ENCODE data around the gene DHRS3. TPM values are rescaled to one million over a fixed set of nuclear protein-coding genes. Genes with fewer than 3 reads are reported as not detected.

DHRS3 gene
- total RNA-seq, 1 experiment from 2014 or later, result 54.5 TPM

GRCh38 chr1:12552111-12552888 lies 65.7 kb downstream of the DHRS3 start:
- Histone ChIP-seq H3T11ph (ENCODE audit: low read length) (no peak overlapping the region), H3K18ac (ENCODE audit: insufficient read length, low read depth, low read length) (no peak overlapping the region), H4K5ac (ENCODE audit: insufficient read length, low read depth, low read length) (no peak overlapping the region), H2BK5ac (ENCODE audit: insufficient read length, low read length) (no peak overlapping the region), H2BK120ac (ENCODE audit: low read depth, low read length, poor library complexity, severe bottlenecking) (no peak overlapping the region), H4K20me1 (ENCODE audit: control insufficient read depth, insufficient read depth, insufficient read length) (no peaks in the 10 kb centered on the region), H2BK15ac (ENCODE audit: low read depth, low read length) (no peak overlapping the region), H3K79me2 (ENCODE audit: insufficient read depth, low read length) (no peaks in the 10 kb centered on the region), H3K27ac (ENCODE audit: insufficient read length, low read depth, low read length) (no peak overlapping the region), H3K9me3 (ENCODE audit: control insufficient read depth, low read depth, low read length) (no peaks in the 10 kb centered on the region), H3K23ac (ENCODE audit: insufficient read length, low read depth, low read length) (no peak overlapping the region), H3K23me2 (ENCODE audit: insufficient read length, low read depth, low read length, poor library complexity, severe bottlenecking) (no peaks in the 10 kb centered on the region), H3K4me2 (ENCODE audit: insufficient read depth, insufficient read length, low read length) (no peak overlapping the region), H4K8ac (replicated peaks; ENCODE audit: insufficient read length, low read depth, low read length) (no peak overlapping the region), H2AFZ (ENCODE audit: low read length) (no peak overlapping the region), H2BK20ac (ENCODE audit: low read depth, low read length, poor library complexity, severe bottlenecking) (no peak overlapping the region), H2BK12ac (ENCODE audit: insufficient read length, low read depth, low read length) (no peak overlapping the region), H3K14ac (ENCODE audit: insufficient read depth, low read length) (no peak overlapping the region), H3K56ac (ENCODE audit: insufficient read length, low read depth, low read length) (no peak overlapping the region), H3K79me1 (ENCODE audit: insufficient read depth, low read depth, low read length, poor library complexity, severe bottlenecking) (no peaks in the 10 kb centered on the region), H2AK5ac (ENCODE audit: insufficient read length, low read length) (no peak overlapping the region), H3K4me1 (ENCODE audit: insufficient read depth, low read length) (no peaks in the 10 kb centered on the region), H3K9ac (ENCODE audit: extremely low read depth, insufficient read length, low read length) (no peak overlapping the region), H3K27me3 (ENCODE audit: insufficient read depth, low read length) (no peaks in the 10 kb centered on the region), H3K4ac (ENCODE audit: low read depth, low read length) (no peak overlapping the region), H4K91ac (ENCODE audit: insufficient read length, low read depth, low read length) (no peak overlapping the region)
- WGBS (ENCODE audit: extremely low coverage, insufficient read length, low lambda C conversion rate), result no CpG with 5 or more reads among the region's 27 CpGs
- Mint-ChIP-seq H3K27me3 (ENCODE audit: low read depth) (no peaks in the 10 kb centered on the region; the same call in none of the 2 replicates), H3K4me3 (no peak overlapping the region), H3K9me3 (peaks cover 8 to 9% of the 10 kb centered on the region in 2 experiments), H3K27ac (no peak overlapping the region; a peak in 1 of 7 replicates), H3K4me1 (peaks cover 19 to 34% of the 10 kb centered on the region in 2 experiments), H3K36me3 (ENCODE audit: insufficient read depth in 1 of 3, low read depth in 3 of 3) (peaks cover under 1 to 13% (median 3%) of the 10 kb centered on the region in 3 experiments; a peak in 6 of 7 replicates)
- DNase-seq, result no peak
- TF ChIP-seq CTCF (conservative IDR thresholded peaks at IDR 0.05), result no peak

Data from H9 (cell line).